H1 (cell line): Measurements from ENCODE around the gene TUBA4B. TPM values are rescaled to one million over a fixed set of nuclear protein-coding genes. Genes with fewer than 3 reads are reported as not detected.

Source experiments
- CTCF ChIA-PET: fragments of 300-600 bp; sonication (Branson Sonifier 250); formaldehyde crosslinking; loops from one replicate; lab custom pipeline; 2021; ENCODE audit not compliant: partially characterized antibody; lab: Charles Lee
- POLR2A ChIA-PET: fragments of 300-600 bp; sonication (Branson Sonifier 250); formaldehyde crosslinking; loops from one replicate; lab custom pipeline; 2021; ENCODE audit warnings: inconsistent platforms; ENCODE audit not compliant: partially characterized antibody; lab: Charles Lee
- DNase-seq, 2 experiments: peaks; one replicate each; pipeline versions ENCODE4 v3.0.0 to v3.0.0-alpha.2; 2010 to 2022; ENCODE audit warnings: low spot score in 2 of 2, low read depth in 1 of 2, mixed read lengths in 1 of 2
- FAIRE-seq: peaks from 2 replicates; lab custom pipeline; 2011; peaks lifted over from hg19 to GRCh38; lab: Jason Lieb, UNC
- H2AFZ ChIP-seq: 2 replicates; pipeline ENCODE4 v1.8.1; 2012; ENCODE audit warnings: low read length, inconsistent platforms
- H2AK5ac ChIP-seq: 2 replicates; pipeline ENCODE4 v1.6.1; 2013; ENCODE audit warnings: low read depth, low read length
- H2BK120ac ChIP-seq: replicated peaks from 2 replicates; pipeline ENCODE3; 2013; ENCODE audit warnings: low read depth, low read length, inconsistent platforms
- H2BK12ac ChIP-seq: 2 replicates; pipeline ENCODE4 v1.6.1; 2013; ENCODE audit warnings: low read depth, low read length
- H2BK15ac ChIP-seq: 2 replicates; pipeline ENCODE4 v1.6.1; 2013; ENCODE audit warnings: low read length
- H2BK20ac ChIP-seq: 2 replicates; pipeline ENCODE4 v1.6.1; 2013; ENCODE audit warnings: low read length
- H2BK5ac ChIP-seq: 2 replicates; pipeline ENCODE4 v1.6.1; 2013; ENCODE audit warnings: low read depth, low read length
- H3K14ac ChIP-seq: 2 replicates; pipeline ENCODE4 v1.6.1; 2013; ENCODE audit warnings: inconsistent platforms; ENCODE audit not compliant: insufficient read length
- H3K18ac ChIP-seq: 2 replicates; pipeline ENCODE4 v1.6.1; 2013; ENCODE audit warnings: low read length; ENCODE audit errors: extremely low read depth
- H3K23ac ChIP-seq: 2 replicates; pipeline ENCODE4 v1.6.1; 2013; ENCODE audit warnings: inconsistent platforms; ENCODE audit not compliant: insufficient read length
- H3K23me2 ChIP-seq: 2 replicates; pipeline ENCODE4 v1.6.1; 2013; ENCODE audit warnings: low read depth, low read length
- H3K27ac ChIP-seq: 2 replicates; pipeline ENCODE4 v1.6.1; 2011; ENCODE audit warnings: low read depth, low read length, inconsistent platforms
- H3K27me3 ChIP-seq, 4 experiments: replicated peaks in 1 of 4; 1 replicate in 1 of 4; 2 replicates in 3 of 4; pipeline versions ENCODE4 v1.6.1 to v1.8.1; 2011 to 2013; ENCODE audit warnings: low read length in 3 of 4, mild to moderate bottlenecking in 3 of 4, inconsistent platforms in 2 of 4, mixed read lengths in 2 of 4, moderate library complexity in 1 of 4; ENCODE audit not compliant: control insufficient read depth in 3 of 4, insufficient read depth in 3 of 4; ENCODE audit errors: extremely low read depth in 1 of 4
- H3K36me3 ChIP-seq, 4 experiments: 2 replicates each; pipeline versions ENCODE4 v1.6.1 to v1.8.1; 2011 to 2013; ENCODE audit warnings: mild to moderate bottlenecking in 4 of 4, low read length in 3 of 4, moderate library complexity in 2 of 4, control low read depth in 1 of 4, inconsistent platforms in 1 of 4; ENCODE audit not compliant: insufficient read depth in 4 of 4, control insufficient read depth in 2 of 4
- H3K4ac ChIP-seq: replicated peaks from 2 replicates; pipeline ENCODE3; 2013; ENCODE audit warnings: low read length, low read depth, mixed read lengths, inconsistent platforms; ENCODE audit not compliant: insufficient read length
- H3K4me1 ChIP-seq, 4 experiments: replicated peaks in 1 of 4; 1 replicate in 1 of 4; 2 replicates in 3 of 4; pipeline versions ENCODE4 v1.6.1 to v1.8.1; 2011 to 2013; ENCODE audit warnings: low read length in 3 of 4, inconsistent platforms in 2 of 4, mixed read lengths in 1 of 4; ENCODE audit not compliant: insufficient read depth in 4 of 4, control insufficient read depth in 3 of 4
- H3K4me2 ChIP-seq, 2 experiments: 2 replicates each; pipeline versions ENCODE4 v1.6.1 to v1.8.1; 2011 to 2013; ENCODE audit warnings: low read depth in 2 of 2, low read length in 2 of 2, control low read depth in 1 of 2, inconsistent platforms in 1 of 2, mild to moderate bottlenecking in 1 of 2; ENCODE audit not compliant: insufficient read depth in 1 of 2
- H3K4me3 ChIP-seq, 4 experiments: fragments of 200-600, 300-600 bp in 1 of 4; sonication (generic), shearing (Covaris generic), sonication (Bioruptor Twin) in 1 of 4; 2 replicates each; pipeline versions ENCODE4 v1.5.1 to v1.8.1; 2011 to 2016; ENCODE audit warnings: low read length in 4 of 4, low read depth in 3 of 4, control low read depth in 2 of 4, inconsistent platforms in 2 of 4, mild to moderate bottlenecking in 2 of 4, mixed read lengths in 1 of 4, moderate library complexity in 1 of 4; ENCODE audit not compliant: insufficient read depth in 2 of 4; ENCODE audit errors: extremely low read depth in 1 of 4
- H3K56ac ChIP-seq: replicated peaks from 2 replicates; pipeline ENCODE3; 2013; ENCODE audit warnings: low read depth, mild to moderate bottlenecking, mixed read lengths, low read length, inconsistent platforms; ENCODE audit not compliant: insufficient read length
- H3K79me1 ChIP-seq: 2 replicates; pipeline ENCODE4 v1.6.1; 2013; ENCODE audit warnings: low read depth, low read length, control low read depth
- H3K79me2 ChIP-seq, 2 experiments: 2 replicates each; pipeline versions ENCODE4 v1.6.1 to v1.8.1; 2012 to 2013; ENCODE audit warnings: low read length in 2 of 2, mild to moderate bottlenecking in 2 of 2, inconsistent platforms in 1 of 2; ENCODE audit not compliant: insufficient read depth in 2 of 2, control insufficient read depth in 1 of 2
- H3K9ac ChIP-seq, 4 experiments: replicated peaks in 1 of 4; 1 replicate in 1 of 4; 2 replicates in 3 of 4; pipeline versions ENCODE4 v1.6.1 to v1.8.1; 2011 to 2013; ENCODE audit warnings: low read depth in 3 of 4, low read length in 3 of 4, control low read depth in 2 of 4, mild to moderate bottlenecking in 2 of 4, moderate library complexity in 2 of 4, inconsistent platforms in 1 of 4; ENCODE audit errors: extremely low read depth in 1 of 4
- H3K9me3 ChIP-seq, 2 experiments: 2 replicates each; pipeline versions ENCODE4 v1.6.1 to v1.8.1; 2012 to 2013; ENCODE audit warnings: mild to moderate bottlenecking in 2 of 2, moderate library complexity in 2 of 2, control low read depth in 1 of 2, inconsistent platforms in 1 of 2, low read depth in 1 of 2, low read length in 1 of 2, mixed read lengths in 1 of 2; ENCODE audit not compliant: insufficient read depth in 2 of 2
- H4K20me1 ChIP-seq, 2 experiments: replicated peaks in 1 of 2; 2 replicates each; pipeline versions ENCODE3 to v1.8.1; 2011 to 2013; ENCODE audit warnings: inconsistent platforms in 2 of 2, low read length in 2 of 2, mild to moderate bottlenecking in 1 of 2; ENCODE audit not compliant: insufficient read depth in 2 of 2, control insufficient read depth in 1 of 2
- H4K5ac ChIP-seq: 2 replicates; pipeline ENCODE4 v1.6.1; 2013; ENCODE audit warnings: low read length, low read depth, mixed read lengths, inconsistent platforms; ENCODE audit not compliant: insufficient read length
- H4K8ac ChIP-seq: 2 replicates; pipeline ENCODE4 v1.8.0; 2013; ENCODE audit warnings: mild to moderate bottlenecking, moderate library complexity, low read length, inconsistent platforms; ENCODE audit not compliant: insufficient read depth; ENCODE audit errors: extremely low read depth
- H4K91ac ChIP-seq: replicated peaks from 2 replicates; pipeline ENCODE3; 2013; ENCODE audit warnings: low read length, mixed read lengths, inconsistent platforms; ENCODE audit not compliant: insufficient read length
- JUND ChIP-seq: IDR thresholded peaks from 2 replicates; pipeline ENCODE4 v1.6.1; 2011; ENCODE audit warnings: mild to moderate bottlenecking, improper control_type of control experiment, low read length
- WGBS, 2 experiments: shearing (Covaris generic) in 1 of 2; methylation state at CpG; one replicate each; pipeline versions ENCODE4 v1.1.6 to v1.1.7; 2013 to 2015; ENCODE audit warnings: low lambda C conversion rate in 2 of 2, mixed read lengths in 2 of 2, inconsistent platforms in 1 of 2, low coverage in 1 of 2, missing lambda C conversion rate in 1 of 2; ENCODE audit not compliant: insufficient replicate concordance in 2 of 2, insufficient coverage in 1 of 2, insufficient read length in 1 of 2; ENCODE audit errors: extremely low coverage in 1 of 2, missing lambda C conversion rate in 1 of 2; 5-methylcytosine and 5-hydroxymethylcytosine counted together
- polyA plus RNA-seq, 7 experiments: library from polyadenylated mRNA; depleted of rRNA in 3 of 7; stranded (reverse) in 5 of 7; unstranded in 2 of 7; fragments of >200 nt in 5 of 7; fragments of 200-250 nt in 2 of 7; gene quantifications; 1 replicate in 5 of 7; 2 replicates in 1 of 7; 4 replicates in 1 of 7; pipeline versions ENCODE4 v1.2.1 to v1.2.3, GENCODE V29; 2011 to 2013; ENCODE audit warnings: missing spikeins in 2 of 7, mixed read lengths in 2 of 7
- total RNA-seq: library from RNA; stranded (reverse); fragmentation: NEBNext Ultra II Directional; extraction: Animal tissue kit (Norgen Biotek cat#: 25700); gene quantifications from 2 replicates; pipeline ENCODE4 v1.2.1, GENCODE V29; 2021

TUBA4B gene
- total and polyA plus RNA-seq, 2 of the 8 experiments (the other 6 are each of a cell fraction or from before 2014, with no cell fraction given) = 0.08 to 0.24 TPM

DNA sequence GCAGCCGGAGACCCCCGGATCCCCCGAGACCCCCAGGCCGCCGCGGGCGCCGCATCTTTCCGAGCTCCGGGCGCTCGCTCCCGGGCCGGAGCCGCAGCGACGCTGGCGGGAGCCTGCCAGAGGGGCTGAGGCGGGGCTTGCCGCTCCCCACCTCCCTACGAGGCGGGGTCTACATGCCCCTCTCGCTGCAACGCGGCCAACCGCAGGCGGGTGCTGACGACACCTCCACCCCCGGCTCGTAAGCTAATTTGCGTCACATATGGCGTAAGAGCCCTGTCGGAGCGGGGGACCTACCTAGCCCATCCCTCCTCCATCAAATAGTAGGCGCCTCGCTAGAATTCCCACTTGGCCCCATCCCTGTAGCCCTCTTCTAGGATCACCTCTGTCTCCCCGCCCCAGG, 56.2 kb downstream of the TUBA4B start, which contains the start of gene PTPRN:
TSS of gene PTPRN (minus strand) at position 124 of the 400 bp plus-strand sequence. CDS start at position 55, 69 bp downstream.
- Histone ChIP-seq H2AFZ (no peak within 1 kb of the TSS), H4K8ac (no peak within 1 kb of the TSS; the same call in 1 of the 2 replicates), H2BK120ac (no peak within 1 kb of the TSS), H3K79me1 (no peaks in the 10 kb centered on the region), H3K4me2 (peak within 1 kb of the TSS; percentile 85 to 90), H3K23ac (no peak within 1 kb of the TSS), H3K79me2 (no peaks in the 10 kb centered on the region), H3K56ac (no peak within 1 kb of the TSS), H2BK5ac (no peak within 1 kb of the TSS; the same call in 1 of the 2 replicates), H3K36me3 (no peaks in the 10 kb centered on the region), H3K18ac (peak within 1 kb of the TSS; percentile 84; the same call in 1 of the 2 replicates), H2BK15ac (no peak within 1 kb of the TSS), H4K91ac (no peak within 1 kb of the TSS), H3K4ac (no peak within 1 kb of the TSS), H4K20me1 (peaks cover 0 to 1% of the 10 kb centered on the region in 2 experiments), H3K9ac (no peak within 1 kb of the TSS), H3K4me1 (peaks cover 0 to 9% (median 4%) of the 10 kb centered on the region in 4 experiments; a peak in 5 of 7 replicates), H3K27me3 (peaks cover 0 to 14% (median 12%) of the 10 kb centered on the region in 4 experiments; a peak in 4 of 7 replicates), H2BK20ac (no peak within 1 kb of the TSS; the same call in none of the 2 replicates), H4K5ac (no peak within 1 kb of the TSS), H3K9me3 (no peaks in the 10 kb centered on the region), H2BK12ac (peak within 1 kb of the TSS; percentile 91; the same call in 1 of the 2 replicates), H2AK5ac (peak within 1 kb of the TSS; percentile 84), H3K4me3 (peak within 1 kb of the TSS; percentile 38 to 74 (median 44)), H3K23me2 (peaks cover 11% of the 10 kb centered on the region; the same call in 1 of the 2 replicates), H3K27ac (no peak within 1 kb of the TSS), H3K14ac (no peak within 1 kb of the TSS)
- FAIRE-seq = no peak
- peak in 1 of 2 experiments; percentile 84 for DNase-seq
- ChIA-PET POLR2A (interaction anchor here (1.1 to 3.3 kb wide), 5 partner anchors 12 to 90 kb away, joined by 3 to 12 read pairs (median 6); partner anchors contain the start of genes ABCB6 and DNAJB2), CTCF (interaction anchor here (1.0 to 13.4 kb wide), 8 partner anchors 10 to 287 kb away, joined by 3 to 82 read pairs (median 4); no protein-coding TSS in a partner anchor)
- WGBS, 2 experiments = 4% methylated on average over 26 of the region's 37 CpGs; no CpG with 5 or more reads in 1 of the 2 experiments
- peak; percentile 45; the same call in 1 of the 2 replicates for TF ChIP-seq JUND
